GM23338 (cell line): ENCODE data around the gene TESK2. TPM values are rescaled to one million over a fixed set of nuclear protein-coding genes. Genes with fewer than 3 reads are reported as not detected.

ENCODE experiments used
- ATAC-seq: fragments of 200-7000 bp; cut with Tn5 transposase; 3 replicates; pipeline ENCODE4 v1.9.1; 2020
- DNase-seq: peaks from one replicate; pipeline ENCODE4 v3.0.0-alpha.2; 2015; ENCODE audit warnings: low spot score
- H2AFZ ChIP-seq: fragments of 200-600 bp; sonication (generic); 2 replicates; pipeline ENCODE4 v1.8.0; 2016; ENCODE audit warnings: antibody characterized with exemption, mild to moderate bottlenecking, moderate library complexity
- H3F3A ChIP-seq: fragments of 200-600 bp; sonication (generic); replicated peaks from 2 replicates; pipeline ENCODE4 v1.8.0; 2017; ENCODE audit warnings: antibody characterized with exemption, mixed run types, low read depth
- H3K27ac ChIP-seq: fragments of 200-600 bp; sonication (generic); 2 replicates; pipeline ENCODE4 v1.6.1; 2016; ENCODE audit warnings: low read depth
- H3K27me3 ChIP-seq: fragments of 200-600 bp; sonication (generic); 2 replicates; pipeline ENCODE4 v1.8.0; 2016; ENCODE audit warnings: mild to moderate bottlenecking, mixed run types, moderate library complexity; ENCODE audit not compliant: insufficient read depth
- H3K36me3 ChIP-seq: fragments of 200-600 bp; sonication (generic); 2 replicates; pipeline ENCODE4 v1.8.0; 2016; ENCODE audit warnings: mild to moderate bottlenecking; ENCODE audit not compliant: insufficient read depth
- H3K4me1 ChIP-seq: fragments of 200-600 bp; sonication (generic); 2 replicates; pipeline ENCODE4 v1.8.0; 2016; ENCODE audit warnings: mild to moderate bottlenecking, moderate library complexity; ENCODE audit not compliant: insufficient read depth
- H3K4me2 ChIP-seq: fragments of 200-600 bp; sonication (generic); 2 replicates; pipeline ENCODE4 v1.7.1; 2017; ENCODE audit warnings: mixed run types
- H3K4me3 ChIP-seq: fragments of 200-600 bp; sonication (generic); 2 replicates; pipeline ENCODE4 v1.6.1; 2016; ENCODE audit warnings: mixed run types
- H3K79me2 ChIP-seq: fragments of 200-600 bp; sonication (generic); replicated peaks from 2 replicates; pipeline ENCODE4 v1.8.0; 2017; ENCODE audit warnings: mild to moderate bottlenecking; ENCODE audit not compliant: insufficient read depth
- H3K9me2 ChIP-seq: fragments of 200-600 bp; sonication (generic); 2 replicates; pipeline ENCODE4 v1.8.0; 2017; ENCODE audit not compliant: insufficient read depth
- H4K20me1 ChIP-seq: fragments of 200-600 bp; sonication (generic); replicated peaks from 2 replicates; pipeline ENCODE4 v1.8.0; 2017; ENCODE audit warnings: mild to moderate bottlenecking; ENCODE audit not compliant: insufficient read depth
- H3K27ac Mint-ChIP-seq: 2 replicates; pipeline ENCODE4 v1.8.0; 2020; ENCODE audit warnings: inconsistent platforms, mild to moderate bottlenecking, moderate library complexity, mixed read lengths
- H3K27me3 Mint-ChIP-seq: 3 replicates; pipeline ENCODE4 v1.8.0; 2022; ENCODE audit warnings: low read depth, mild to moderate bottlenecking, moderate library complexity, mixed read lengths, inconsistent platforms; ENCODE audit not compliant: insufficient read depth, poor library complexity
- H3K36me3 Mint-ChIP-seq: 3 replicates; pipeline ENCODE4 v1.8.0; 2021; ENCODE audit warnings: low read depth, mild to moderate bottlenecking, inconsistent platforms, moderate library complexity, mixed read lengths
- H3K4me1 Mint-ChIP-seq: 3 replicates; pipeline ENCODE4 v1.8.0; 2020; ENCODE audit warnings: mild to moderate bottlenecking, inconsistent platforms, mixed read lengths
- H3K4me3 Mint-ChIP-seq: 3 replicates; pipeline ENCODE4 v1.8.0; 2021; ENCODE audit warnings: moderate library complexity, mild to moderate bottlenecking, inconsistent platforms, mixed read lengths
- H3K9me3 Mint-ChIP-seq: 3 replicates; pipeline ENCODE4 v1.8.0; 2020; ENCODE audit warnings: moderate library complexity, mild to moderate bottlenecking, inconsistent platforms, mixed read lengths
- CREB1 ChIP-seq: fragments of 250-450 bp; sonication (Bioruptor Pico); IDR thresholded peaks from 2 replicates; pipeline ENCODE4 v1.5.0; 2020; ENCODE audit warnings: low read depth, mild to moderate bottlenecking, moderate library complexity
- NANOG ChIP-seq: IDR thresholded peaks from 2 replicates; pipeline ENCODE4 v1.6.1; 2016; ENCODE audit warnings: antibody characterized with exemption, borderline replicate concordance
- POLR2AphosphoS5 ChIP-seq: IDR thresholded peaks from 2 replicates; pipeline ENCODE4 v1.6.1; 2016; ENCODE audit warnings: antibody characterized with exemption, low read depth
- REST ChIP-seq: IDR thresholded peaks from one replicate; pipeline ENCODE4 v1.6.1; 2018; ENCODE audit warnings: antibody characterized with exemption; ENCODE audit not compliant: unreplicated experiment
- STAT1 ChIP-seq: IDR thresholded peaks from one replicate; pipeline ENCODE4 v1.6.1; 2016; ENCODE audit warnings: antibody characterized with exemption; ENCODE audit not compliant: unreplicated experiment
- ZNF114 ChIP-seq: fragments of 250-450 bp; sonication (Bioruptor Pico); IDR thresholded peaks from 2 replicates; pipeline ENCODE4 v1.5.0; 2020; ENCODE audit warnings: mild to moderate bottlenecking, moderate library complexity
- ZNF331 ChIP-seq: fragments of 250-450 bp; sonication (Bioruptor Pico); IDR thresholded peaks from 2 replicates; pipeline ENCODE4 v1.5.0; 2020; ENCODE audit warnings: low read depth, mild to moderate bottlenecking, moderate library complexity
- polyA plus RNA-seq: library from polyadenylated mRNA; unstranded; fragments of >200 nt; fragmentation: Nextera tagmentation; extraction: Ambion mirVana; gene quantifications from 2 replicates; pipeline ENCODE4 v1.2.1, GENCODE V29; 2016
- total RNA-seq: library from RNA; depleted of rRNA; stranded (reverse); fragments of >200 nt; shearing (Covaris generic); gene quantifications from 2 replicates; pipeline ENCODE4 v1.2.3, GENCODE V29; 2014
- TF ChIP-seq, protein P1 (sequence below): IDR thresholded peaks from 2 replicates; pipeline ENCODE4 v1.6.1; 2016; ENCODE audit warnings: antibody characterized with exemption

Gene TESK2
- total and polyA plus RNA-seq, 2 experiments from 2014 or later: 5.2 to 14.0 TPM

- TF ChIP-seq REST: no peak
- no peak for TF ChIP-seq STAT1
- TF ChIP-seq ZNF114: no peak
Observed at GRCh38 chr1:45344499-45344898, 146.5 kb downstream of the TESK2 start (continued).

- no peaks in the 10 kb centered on the region for H3K9me2 ChIP-seq
- peak overlapping the region; percentile 82 for H3K4me2 ChIP-seq
- peaks cover 21% of the 10 kb centered on the region for H3K4me1 Mint-ChIP-seq
- H3F3A ChIP-seq: 0 out of 2 replicates have a peak, but pooled peaks cover 14% of the 10 kb centered on the region
- peak overlapping the region; percentile 99 for H3K27ac Mint-ChIP-seq
- H2AFZ ChIP-seq: no peak overlapping the region
- no peaks in the 10 kb centered on the region for H3K9me3 Mint-ChIP-seq
- no peak overlapping the region; the same call in 1 of the 2 replicates for H3K27ac ChIP-seq
- no peaks in the 10 kb centered on the region for H3K27me3 ChIP-seq
- H3K4me1 ChIP-seq: peaks cover 17% of the 10 kb centered on the region
- H3K36me3 ChIP-seq: peaks cover 7% of the 10 kb centered on the region
- H4K20me1 ChIP-seq: no peaks in the 10 kb centered on the region; the same call in 1 of the 2 replicates
- peaks cover 2% of the 10 kb centered on the region for H3K27me3 Mint-ChIP-seq
- DNase-seq: peak; percentile 26
- H3K36me3 Mint-ChIP-seq: peaks cover 63% of the 10 kb centered on the region
- peaks cover 43% of the 10 kb centered on the region for H3K79me2 ChIP-seq
- no peak for TF ChIP-seq POLR2AphosphoS5
- TF ChIP-seq ZNF331: no peak
- no peak; the same call in 2 of the 3 replicates for ATAC-seq
- H3K4me3 Mint-ChIP-seq: peak overlapping the region; percentile 99
- H3K4me3 ChIP-seq: peak overlapping the region; percentile 61
Observed at GRCh38 chr1:45340816-45341466, 150.0 kb downstream of the TESK2 start.

DNA sequence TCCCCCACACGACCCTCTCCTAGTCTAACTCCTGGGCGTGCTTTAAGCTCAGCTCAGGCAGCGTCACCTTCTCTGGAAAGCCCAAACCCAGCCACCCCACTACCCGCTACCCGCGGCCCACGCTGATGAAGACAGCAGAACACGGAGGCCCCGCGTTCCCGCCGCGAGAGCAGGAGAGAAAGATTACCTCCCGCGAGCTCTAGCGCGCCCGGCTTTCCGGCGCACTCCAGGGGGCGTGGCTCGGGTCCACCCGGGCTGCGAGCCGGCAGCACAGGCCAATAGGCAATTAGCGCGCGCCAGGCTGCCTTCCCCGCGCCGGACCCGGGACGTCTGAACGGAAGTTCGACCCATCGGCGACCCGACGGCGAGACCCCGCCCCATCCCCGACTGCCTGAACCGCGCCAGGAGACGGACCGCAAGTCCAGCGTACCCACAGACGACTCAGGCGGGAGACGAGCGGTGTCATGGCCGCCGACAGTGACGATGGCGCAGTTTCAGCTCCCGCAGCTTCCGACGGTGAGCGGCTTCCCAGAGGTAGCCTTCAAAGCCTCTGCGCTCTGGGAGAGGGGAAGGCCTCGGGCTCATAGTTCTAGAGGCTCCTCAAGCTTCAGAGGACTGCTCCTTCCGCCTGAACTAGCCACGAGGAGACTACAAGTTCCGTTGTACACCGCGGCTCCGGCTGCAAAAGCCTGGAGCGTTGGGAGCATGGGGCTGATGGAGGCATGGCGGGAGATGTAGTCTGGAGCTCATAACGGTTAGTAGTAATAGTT is 151.0 kb downstream of the TESK2 start, which contains the start of the genes MUTYH and TOE1:
MUTYH (minus strand) TSS at position 652 of the 770 bp plus-strand sequence. CDS start 5,935 bp downstream, outside the sequence.
TOE1 (plus strand) TSS at position 382 of the 770 bp plus-strand sequence; CDS start at position 465, 83 bp downstream.
- H3K4me3 ChIP-seq: peak within 1 kb of the TSS; percentile 61
- H3K36me3 ChIP-seq: peaks cover 7% of the 10 kb centered on the region
- ATAC-seq (peak; percentile 93), DNase-seq (peak; percentile 98)
- no peaks in the 10 kb centered on the region for H3K27me3 ChIP-seq
- H4K20me1 ChIP-seq: peaks cover 9% of the 10 kb centered on the region; the same call in 1 of the 2 replicates
- Mint-ChIP-seq H3K4me3 (peak within 1 kb of the TSS; percentile 99), H3K27ac (peak within 1 kb of the TSS; percentile 99), H3K36me3 (peaks cover 55% of the 10 kb centered on the region), H3K9me3 (no peaks in the 10 kb centered on the region), H3K4me1 (peaks cover 29% of the 10 kb centered on the region), H3K27me3 (peaks cover 2% of the 10 kb centered on the region)
- peak within 1 kb of the TSS; percentile 65; the same call in 1 of the 2 replicates for H2AFZ ChIP-seq
- H3F3A ChIP-seq: 0 out of 2 replicates have a peak, but pooled peaks cover 14% of the 10 kb centered on the region
- no peaks in the 10 kb centered on the region for H3K9me2 ChIP-seq
- peak within 1 kb of the TSS; percentile 97 for H3K27ac ChIP-seq
- TF ChIP-seq NANOG (no peak), CREB1 (peak; percentile 51; the same call in 1 of the 2 replicates), POLR2AphosphoS5 (peak; percentile 94)
- TF ChIP-seq, protein P1, sequence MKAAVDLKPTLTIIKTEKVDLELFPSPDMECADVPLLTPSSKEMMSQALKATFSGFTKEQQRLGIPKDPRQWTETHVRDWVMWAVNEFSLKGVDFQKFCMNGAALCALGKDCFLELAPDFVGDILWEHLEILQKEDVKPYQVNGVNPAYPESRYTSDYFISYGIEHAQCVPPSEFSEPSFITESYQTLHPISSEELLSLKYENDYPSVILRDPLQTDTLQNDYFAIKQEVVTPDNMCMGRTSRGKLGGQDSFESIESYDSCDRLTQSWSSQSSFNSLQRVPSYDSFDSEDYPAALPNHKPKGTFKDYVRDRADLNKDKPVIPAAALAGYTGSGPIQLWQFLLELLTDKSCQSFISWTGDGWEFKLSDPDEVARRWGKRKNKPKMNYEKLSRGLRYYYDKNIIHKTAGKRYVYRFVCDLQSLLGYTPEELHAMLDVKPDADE: peak; percentile 98
- H3K4me2 ChIP-seq: peak within 1 kb of the TSS; percentile 82
- peaks cover 18% of the 10 kb centered on the region for H3K4me1 ChIP-seq
- peaks cover 43% of the 10 kb centered on the region for H3K79me2 ChIP-seq
